Measurements from ENCODE around the gene CIB4. TPM values are rescaled to one million over a fixed set of nuclear protein-coding genes. Genes with fewer than 3 reads are reported as not detected.
A peak's percentile ranks its signal among the peaks of the same experiment; 100 is the strongest.
"Not testable (repeated sequence)": the region's sequence is repeated elsewhere in the genome, so short reads cannot be mapped to it uniquely, and the experiment has no call there.

CIB4 gene
- polyA plus RNA-seq, 1 donor = 0.48 TPM

GRCh38 chr2:26569216-26570082, 71.7 kb downstream of the CIB4 start:
- no peak for DNase-seq

GRCh38 chr2:26568076-26568890, 72.9 kb downstream of the CIB4 start:
- no peak for DNase-seq

- DNase-seq = no peak
These were observed 73.6 kb downstream of the CIB4 start for GRCh38 chr2:26567534-26567933.

GRCh38 chr2:26566731-26567130, 74.4 kb downstream of the CIB4 start:
- not testable (repeated sequence) for DNase-seq

GRCh38 chr2:26566081-26566375, 75.1 kb downstream of the CIB4 start:
- no peak for DNase-seq

GRCh38 chr2:26564121-26564644, 77.0 kb downstream of the CIB4 start:
- DNase-seq = no peak

DNA sequence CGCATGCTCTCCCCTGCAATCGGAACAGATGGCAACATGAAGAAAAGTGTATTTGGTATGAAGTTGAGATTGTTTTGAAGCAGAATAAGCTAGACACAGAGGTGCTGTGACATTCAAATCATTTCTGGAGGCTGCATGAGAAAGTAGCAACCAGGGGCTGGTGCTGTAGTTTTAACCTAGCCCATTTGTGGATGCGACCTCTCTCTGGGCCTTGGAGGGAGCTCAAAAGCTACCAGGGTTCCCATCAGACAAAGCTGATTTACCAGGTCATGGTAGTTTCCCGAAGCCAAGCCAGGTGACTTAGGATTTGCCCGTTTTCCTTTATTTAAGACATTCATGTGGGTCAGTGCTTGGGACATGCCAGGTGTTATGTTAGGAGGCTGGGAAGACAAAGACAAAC, 77.5 kb downstream of the CIB4 start:
- no peak for DNase-seq

- no peak for DNase-seq
These were observed 78.1 kb downstream of the CIB4 start for GRCh38 chr2:26562811-26563645.

- DNase-seq = peak; percentile 65
These were observed 79.0 kb downstream of the CIB4 start for GRCh38 chr2:26561918-26562810.

- no peak for DNase-seq
These were observed 79.8 kb downstream of the CIB4 start for GRCh38 chr2:26561376-26561775.

GRCh38 chr2:26560892-26561291, 80.3 kb downstream of the CIB4 start:
- DNase-seq = no peak

- no peak for DNase-seq
These were observed 81.6 kb downstream of the CIB4 start for GRCh38 chr2:26559556-26559955.

- no peak for DNase-seq
These were observed 82.1 kb downstream of the CIB4 start for GRCh38 chr2:26559044-26559405.

DNA sequence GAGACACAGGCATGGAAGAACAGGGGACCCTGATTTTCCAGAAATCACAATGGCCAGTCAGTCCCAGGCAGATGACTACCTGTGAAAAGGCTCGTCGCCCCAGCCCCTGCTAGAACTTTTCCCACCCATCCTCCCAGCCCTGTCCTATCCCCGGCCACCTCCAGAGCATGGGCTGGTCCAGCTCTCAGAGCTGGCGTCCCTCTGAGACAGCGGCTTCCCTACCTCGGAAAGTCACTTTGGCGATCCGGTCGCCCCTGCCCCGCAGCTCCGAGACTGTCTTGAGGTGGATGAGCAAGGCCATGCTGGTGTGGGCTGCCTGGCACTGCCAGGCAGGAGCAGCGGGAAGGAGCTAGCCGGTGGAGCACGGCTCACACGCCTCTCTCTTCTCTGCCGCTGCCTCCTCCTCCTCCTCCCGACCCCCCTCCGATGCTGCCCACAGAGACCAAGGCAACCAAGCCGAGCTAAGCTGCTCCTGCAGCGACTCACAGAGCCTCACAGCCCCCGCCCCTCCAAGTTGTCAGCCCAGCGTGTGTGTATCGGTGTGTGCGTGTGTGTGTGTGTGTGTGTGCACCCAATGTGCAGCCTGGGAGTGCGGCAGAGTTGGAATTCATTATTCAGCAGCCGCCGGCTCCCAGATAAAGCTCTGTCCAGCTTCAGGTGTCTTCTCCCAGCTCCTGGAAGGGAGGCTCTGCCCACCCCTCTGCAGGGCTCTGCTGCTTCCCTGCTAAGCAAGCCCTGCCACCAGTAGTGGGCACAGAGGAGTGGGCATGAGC, 82.7 kb downstream of the CIB4 start:
- no peak for DNase-seq

DNA sequence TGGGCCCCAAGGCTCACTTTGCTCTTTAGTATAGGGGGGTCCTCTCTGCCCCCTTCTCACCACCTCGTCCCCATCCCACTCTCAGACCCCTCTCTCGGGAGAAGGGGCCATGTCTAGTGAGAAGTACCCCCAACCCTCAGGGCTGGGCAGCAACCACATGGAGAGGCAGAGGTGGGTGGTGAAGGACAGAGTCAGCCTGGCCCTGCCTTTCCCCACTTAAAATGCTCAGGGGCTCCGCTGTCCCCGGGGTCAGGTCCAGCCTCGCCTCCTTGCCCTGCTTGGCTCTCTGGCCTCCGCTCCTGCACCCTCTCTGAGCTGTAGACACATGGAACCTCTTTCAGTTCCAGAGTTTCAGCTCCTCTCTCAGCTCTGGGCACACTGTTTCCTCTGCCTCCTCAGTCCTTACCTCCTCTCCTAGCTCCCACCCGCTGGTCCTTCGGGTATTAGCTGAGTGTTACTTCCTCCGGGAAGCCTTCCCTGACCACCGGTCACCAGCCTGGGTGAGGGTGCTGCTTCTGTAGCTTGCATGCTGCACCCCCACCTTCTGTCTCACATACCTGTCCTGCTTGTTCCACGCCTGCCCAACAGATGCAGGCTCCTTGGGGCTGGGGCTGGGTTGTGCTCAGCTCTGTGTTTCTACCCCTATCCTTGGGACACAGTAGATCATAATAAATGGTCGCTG, 83.8 kb downstream of the CIB4 start:
- no peak for DNase-seq

- no peak for DNase-seq
These were observed 84.6 kb downstream of the CIB4 start for GRCh38 chr2:26556309-26557243.

- no peak for DNase-seq
These were observed 85.7 kb downstream of the CIB4 start for GRCh38 chr2:26555246-26556133.
